Measurements from ENCODE around the gene HGS. TPM values are rescaled to one million over a fixed set of nuclear protein-coding genes. Genes with fewer than 3 reads are reported as not detected.

HGS gene
- total and polyA plus RNA-seq, 2 donors (not counting 3 experiments of a cell fraction or from before 2014, with no cell fraction given), result 166 to 191 TPM

DNA sequence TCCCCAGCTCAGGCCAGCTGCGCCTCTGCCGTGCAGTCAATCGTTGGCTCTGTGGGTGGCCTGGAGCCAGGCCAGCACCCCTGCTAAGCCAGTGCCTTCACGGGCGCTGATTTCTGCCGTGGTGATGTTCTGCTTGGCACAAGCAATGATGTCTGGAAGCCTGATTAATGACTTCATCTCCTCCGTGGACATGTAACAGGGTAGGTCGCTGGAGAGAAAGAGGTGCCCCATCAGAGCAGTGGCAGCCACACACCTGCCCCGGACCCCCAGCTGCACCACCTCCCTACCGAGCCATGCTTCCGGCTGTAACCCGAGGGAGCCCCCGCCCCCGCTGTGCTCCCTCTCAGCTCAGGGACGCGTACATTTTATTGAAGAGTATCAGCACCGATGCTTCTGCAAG, 2.1 kb upstream of the HGS start:
- no peak overlapping the region for H3K9ac ChIP-seq (replicated peaks; ENCODE audit: extremely low read depth, insufficient read depth, low read length)
- no peak overlapping the region for H2AFZ ChIP-seq (ENCODE audit: low read depth, low read length)
- no peak for TF ChIP-seq GATA2 (IDR thresholded peaks at IDR 0.05; ENCODE audit: insufficient read depth, insufficient read length, low read depth, low read length)
- TF ChIP-seq, protein P1, sequence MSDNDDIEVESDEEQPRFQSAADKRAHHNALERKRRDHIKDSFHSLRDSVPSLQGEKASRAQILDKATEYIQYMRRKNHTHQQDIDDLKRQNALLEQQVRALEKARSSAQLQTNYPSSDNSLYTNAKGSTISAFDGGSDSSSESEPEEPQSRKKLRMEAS (IDR thresholded peaks at IDR 0.05; ENCODE audit: insufficient read depth, insufficient read length), result no peak
- TF ChIP-seq POLR2AphosphoS5 (IDR thresholded peaks at IDR 0.05; ENCODE audit: insufficient read depth, low read depth, low read length), result no peak
- TF ChIP-seq, protein P2, sequence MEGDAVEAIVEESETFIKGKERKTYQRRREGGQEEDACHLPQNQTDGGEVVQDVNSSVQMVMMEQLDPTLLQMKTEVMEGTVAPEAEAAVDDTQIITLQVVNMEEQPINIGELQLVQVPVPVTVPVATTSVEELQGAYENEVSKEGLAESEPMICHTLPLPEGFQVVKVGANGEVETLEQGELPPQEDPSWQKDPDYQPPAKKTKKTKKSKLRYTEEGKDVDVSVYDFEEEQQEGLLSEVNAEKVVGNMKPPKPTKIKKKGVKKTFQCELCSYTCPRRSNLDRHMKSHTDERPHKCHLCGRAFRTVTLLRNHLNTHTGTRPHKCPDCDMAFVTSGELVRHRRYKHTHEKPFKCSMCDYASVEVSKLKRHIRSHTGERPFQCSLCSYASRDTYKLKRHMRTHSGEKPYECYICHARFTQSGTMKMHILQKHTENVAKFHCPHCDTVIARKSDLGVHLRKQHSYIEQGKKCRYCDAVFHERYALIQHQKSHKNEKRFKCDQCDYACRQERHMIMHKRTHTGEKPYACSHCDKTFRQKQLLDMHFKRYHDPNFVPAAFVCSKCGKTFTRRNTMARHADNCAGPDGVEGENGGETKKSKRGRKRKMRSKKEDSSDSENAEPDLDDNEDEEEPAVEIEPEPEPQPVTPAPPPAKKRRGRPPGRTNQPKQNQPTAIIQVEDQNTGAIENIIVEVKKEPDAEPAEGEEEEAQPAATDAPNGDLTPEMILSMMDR (IDR thresholded peaks at IDR 0.05; ENCODE audit: extremely low read depth in 1 of 2, insufficient read depth in 1 of 2, low read depth in 1 of 2, low read length in 2 of 2), result no peak
- no peak for TF ChIP-seq EZH2 (IDR thresholded peaks at IDR 0.05; ENCODE audit: borderline replicate concordance, low read depth, low read length, severe bottlenecking)
- intact Hi-C loops (cut with micrococcal nuclease) (no loop called here), dilution Hi-C loops (cut with MboI; ENCODE audit: extremely low pct_ligation_motif_present, low sequenced_read_pairs) (no loop called here)
- H3K9me3 ChIP-seq (replicated peaks; ENCODE audit: control insufficient read depth, insufficient read depth, low read length), result no peaks in the 10 kb centered on the region
- H3K27ac ChIP-seq (ENCODE audit: insufficient read depth, low read depth, low read length), result no peak overlapping the region
- CTCF ChIA-PET, result no interaction called here
- H3K4me1 ChIP-seq (ENCODE audit: control insufficient read depth, extremely low read depth, insufficient read depth, low read length), result peaks cover 16% of the 10 kb centered on the region
- FAIRE-seq (no peak), DNase-seq (ENCODE audit: low read depth, low spot score) (no peak)
- no TSS peak for BruUV-seq (replicated peaks)
- peaks cover 6 to 13% of the 10 kb centered on the region in 2 experiments for H3K36me3 ChIP-seq (ENCODE audit: control insufficient read depth in 2 of 2, extremely low read depth in 1 of 2, insufficient read depth in 2 of 2, low read length in 2 of 2)
- no peak overlapping the region for H3K4me2 ChIP-seq (ENCODE audit: insufficient read depth, low read length)
- no peaks in the 10 kb centered on the region for H4K20me1 ChIP-seq (replicated peaks; ENCODE audit: control insufficient read depth, extremely low read depth, insufficient read depth, low read length)
- H3K9me1 ChIP-seq (replicated peaks; ENCODE audit: control insufficient read depth, extremely low read depth, insufficient read depth, low read length), result no peaks in the 10 kb centered on the region
- no peaks in the 10 kb centered on the region for H3K27me3 ChIP-seq (ENCODE audit: control insufficient read depth in 2 of 2, insufficient read depth in 2 of 2, low read length in 2 of 2)
- H3K79me2 ChIP-seq (ENCODE audit: control insufficient read depth, insufficient read depth, low read length), result peaks cover 45% of the 10 kb centered on the region
- POLR2A ChIA-PET, result no interaction called here
- no peak overlapping the region for H3K4me3 ChIP-seq (replicated peaks in 1 of 3; ENCODE audit: insufficient read depth in 1 of 3, low read depth in 1 of 3, low read length in 3 of 3)

All from endothelial cell of umbilical vein (primary cell).